Stimulated activated naive CD8-positive, alpha-beta T cell treated with anti-CD3 and anti-CD28 coated beads, Interleukin-15, Interleukin-2, amounts not matched to agents 100 ng/mL and 50 ng/mL, for 24 hours (primary cell): ENCODE results near the gene TMIGD3.
A peak's percentile ranks its signal among the peaks of the same experiment; 100 is the strongest.

ENCODE experiments used
- H3K27ac Mint-ChIP-seq: one replicate; pipeline ENCODE4 v1.8.0; 2021; ENCODE audit warnings: mild to moderate bottlenecking, mixed read lengths
- H3K27me3 Mint-ChIP-seq: one replicate; pipeline ENCODE4 v1.8.0; 2021; ENCODE audit warnings: mixed read lengths
- H3K36me3 Mint-ChIP-seq: one replicate; pipeline ENCODE4 v1.8.0; 2021; ENCODE audit warnings: low read depth, mixed read lengths
- H3K4me1 Mint-ChIP-seq: one replicate; pipeline ENCODE4 v1.8.0; 2021; ENCODE audit warnings: low read depth, mixed read lengths
- H3K4me3 Mint-ChIP-seq: one replicate; pipeline ENCODE4 v1.8.0; 2021; ENCODE audit warnings: mild to moderate bottlenecking, mixed read lengths
- H3K9me3 Mint-ChIP-seq: one replicate; pipeline ENCODE4 v1.8.0; 2021; ENCODE audit warnings: mixed read lengths

TMIGD3 gene

GRCh38 chr1:111453706-111454105, 49.7 kb downstream of the TMIGD3 start:
- H3K36me3 Mint-ChIP-seq: peaks cover 73% of the 10 kb centered on the region
- no peaks in the 10 kb centered on the region for H3K27me3 Mint-ChIP-seq
- H3K4me1 Mint-ChIP-seq: peaks cover 69% of the 10 kb centered on the region
- no peak overlapping the region for H3K27ac Mint-ChIP-seq
- no peaks in the 10 kb centered on the region for H3K9me3 Mint-ChIP-seq
- H3K4me3 Mint-ChIP-seq: no peak overlapping the region

- Mint-ChIP-seq H3K36me3 (peaks cover 73% of the 10 kb centered on the region), H3K27me3 (no peaks in the 10 kb centered on the region), H3K4me3 (peak overlapping the region; percentile 15), H3K4me1 (peaks cover 77% of the 10 kb centered on the region), H3K9me3 (no peaks in the 10 kb centered on the region), H3K27ac (peak overlapping the region; percentile 12)
Measured at GRCh38 chr1:111452581-111452980, 50.9 kb downstream of the TMIGD3 start.

DNA sequence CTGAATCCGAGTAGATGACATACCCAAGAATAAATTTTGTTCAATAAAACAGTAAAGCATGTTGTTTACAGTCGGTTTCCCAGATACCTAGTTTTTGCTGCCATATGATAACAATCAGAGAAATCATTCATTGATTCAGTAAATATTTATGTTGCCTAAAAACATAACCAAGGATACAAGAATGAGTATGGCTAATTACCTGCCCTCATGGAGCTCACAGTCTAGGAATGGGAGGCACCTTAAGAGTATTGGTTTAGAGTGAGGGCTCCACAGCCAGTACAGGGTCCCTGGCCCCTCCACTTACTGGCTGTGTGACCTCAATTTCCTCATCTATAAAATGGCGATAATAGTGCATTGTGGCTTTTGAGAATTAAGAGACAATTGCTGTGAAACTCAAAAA, 53.2 kb downstream of the TMIGD3 start:
- H3K27me3 Mint-ChIP-seq: no peaks in the 10 kb centered on the region
- H3K9me3 Mint-ChIP-seq: no peaks in the 10 kb centered on the region
- peaks cover 88% of the 10 kb centered on the region for H3K4me1 Mint-ChIP-seq
- peak overlapping the region; percentile 100 for H3K27ac Mint-ChIP-seq
- peak overlapping the region; percentile 100 for H3K4me3 Mint-ChIP-seq
- H3K36me3 Mint-ChIP-seq: peaks cover 71% of the 10 kb centered on the region

- H3K27ac Mint-ChIP-seq: peak overlapping the region; percentile 100
- H3K27me3 Mint-ChIP-seq: no peaks in the 10 kb centered on the region
- peak overlapping the region; percentile 100 for H3K4me3 Mint-ChIP-seq
- H3K36me3 Mint-ChIP-seq: peaks cover 72% of the 10 kb centered on the region
- peaks cover 87% of the 10 kb centered on the region for H3K4me1 Mint-ChIP-seq
- no peaks in the 10 kb centered on the region for H3K9me3 Mint-ChIP-seq
Measured at GRCh38 chr1:111449703-111450017, 53.8 kb downstream of the TMIGD3 start.

DNA sequence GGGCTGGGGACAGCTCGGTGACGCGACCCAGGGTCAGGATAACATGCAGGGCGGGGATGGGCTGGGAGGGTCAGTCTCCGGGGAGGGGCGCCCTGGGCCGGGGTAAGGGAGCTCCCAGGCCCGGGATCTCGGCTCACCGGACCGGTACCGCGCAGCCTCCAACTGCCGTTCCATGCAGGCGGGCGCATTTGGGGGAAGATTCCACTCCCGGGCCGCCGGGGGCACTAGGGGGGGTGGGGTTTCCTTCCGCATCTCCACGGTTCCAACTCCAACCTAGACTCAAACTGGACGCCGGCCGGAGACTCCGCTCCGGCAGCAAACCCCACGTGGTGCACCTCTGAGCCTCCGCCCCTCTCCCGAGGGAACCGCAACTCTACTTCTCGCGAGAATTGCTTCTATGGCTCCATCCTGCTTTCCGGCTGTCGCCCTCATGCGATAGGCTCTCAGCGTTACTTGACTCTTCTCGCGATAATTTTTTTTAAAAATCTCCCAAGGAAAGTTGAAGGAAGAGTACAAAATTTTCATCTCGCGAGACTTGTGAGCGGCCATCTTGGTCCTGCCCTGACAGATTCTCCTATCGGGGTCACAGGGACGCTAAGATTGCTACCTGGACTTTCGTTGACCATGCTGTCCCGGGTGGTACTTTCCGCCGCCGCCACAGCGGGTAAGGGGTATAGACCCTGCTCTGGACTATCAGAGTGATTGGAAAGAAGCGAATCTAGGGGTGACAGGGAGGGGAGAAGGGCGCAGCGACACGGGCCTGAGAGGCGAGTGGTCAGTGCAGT, 54.3 kb downstream of the TMIGD3 start, which contains the start of the genes ATP5PB and WDR77:
Gene ATP5PB, plus strand, starts transcription at position 547 of the 785 bp plus-strand sequence. Its CDS starts 78 bp downstream, at position 625.
Gene WDR77, minus strand, starts transcription at position 339 of the 785 bp plus-strand sequence. Its CDS starts 87 bp downstream, at position 252.
- H3K36me3 Mint-ChIP-seq: peaks cover 72% of the 10 kb centered on the region

DNA sequence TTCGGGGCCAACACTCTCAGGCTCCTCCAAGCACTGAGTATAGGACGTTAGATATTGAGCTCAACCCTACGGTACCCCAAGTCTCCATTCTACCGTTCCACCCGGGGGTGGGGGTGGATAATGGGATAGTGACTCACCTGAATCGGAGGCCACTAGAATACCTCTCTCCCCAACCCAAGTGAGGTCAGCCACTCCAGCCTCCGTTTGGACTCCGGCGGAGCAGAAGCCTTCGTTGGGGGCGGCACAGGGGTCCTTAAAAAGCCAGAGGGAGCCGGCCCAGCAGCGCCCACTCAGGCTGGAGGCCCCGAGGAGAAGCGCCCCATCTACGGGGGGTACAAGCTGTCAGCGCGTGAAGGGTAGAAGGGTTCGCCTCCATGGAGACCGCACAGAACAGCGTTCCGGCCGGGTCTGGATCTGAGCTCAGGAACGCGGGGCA, 54.9 kb downstream of the TMIGD3 start:
- peaks cover 72% of the 10 kb centered on the region for H3K36me3 Mint-ChIP-seq
- no peaks in the 10 kb centered on the region for H3K27me3 Mint-ChIP-seq
- H3K4me1 Mint-ChIP-seq: peaks cover 81% of the 10 kb centered on the region
- H3K27ac Mint-ChIP-seq: peak overlapping the region; percentile 100
- no peaks in the 10 kb centered on the region for H3K9me3 Mint-ChIP-seq
- H3K4me3 Mint-ChIP-seq: peak overlapping the region; percentile 100

More for the DNA sequence above, 54.3 kb downstream of the TMIGD3 start, which contains the start of the genes ATP5PB and WDR77:
- Mint-ChIP-seq H3K4me1 (peaks cover 82% of the 10 kb centered on the region), H3K27ac (peak within 1 kb of the TSS; percentile 100), H3K9me3 (no peaks in the 10 kb centered on the region), H3K27me3 (no peaks in the 10 kb centered on the region), H3K4me3 (peak within 1 kb of the TSS; percentile 100)

- Mint-ChIP-seq H3K36me3 (peaks cover 82% of the 10 kb centered on the region), H3K9me3 (no peaks in the 10 kb centered on the region), H3K4me1 (peaks cover 81% of the 10 kb centered on the region), H3K4me3 (peak overlapping the region; percentile 100), H3K27ac (peak overlapping the region; percentile 9), H3K27me3 (no peaks in the 10 kb centered on the region)
Measured at GRCh38 chr1:111446967-111447892, 56.2 kb downstream of the TMIGD3 start.

- Mint-ChIP-seq H3K36me3 (peaks cover 81% of the 10 kb centered on the region), H3K27ac (peak overlapping the region; percentile 76), H3K27me3 (no peaks in the 10 kb centered on the region), H3K4me3 (peak overlapping the region; percentile 100), H3K4me1 (peaks cover 78% of the 10 kb centered on the region), H3K9me3 (no peaks in the 10 kb centered on the region)
Measured at GRCh38 chr1:111446546-111446945, 56.9 kb downstream of the TMIGD3 start.

DNA sequence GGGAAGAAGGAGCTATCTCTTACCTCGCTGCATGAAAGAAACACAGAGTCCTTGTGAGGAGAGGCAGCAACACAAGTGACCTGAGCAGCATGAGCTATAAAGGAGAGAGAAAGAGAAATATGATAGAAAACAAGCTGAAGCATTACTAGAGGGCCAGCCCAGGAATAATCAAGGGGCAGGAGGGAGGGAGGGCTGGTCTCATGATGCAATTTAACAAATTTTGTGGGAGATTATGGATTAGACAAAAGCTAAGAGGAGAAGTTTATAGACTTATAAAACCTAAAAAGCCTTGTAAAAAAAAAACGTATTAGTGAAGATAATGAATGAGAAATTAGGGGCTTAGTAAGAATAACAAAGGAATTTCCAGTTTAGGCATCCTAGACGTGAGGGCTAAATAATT, 59.4 kb downstream of the TMIGD3 start:
- no peaks in the 10 kb centered on the region for H3K27me3 Mint-ChIP-seq
- H3K4me3 Mint-ChIP-seq: no peak overlapping the region
- no peaks in the 10 kb centered on the region for H3K9me3 Mint-ChIP-seq
- H3K27ac Mint-ChIP-seq: no peak overlapping the region
- H3K4me1 Mint-ChIP-seq: peaks cover 54% of the 10 kb centered on the region
- H3K36me3 Mint-ChIP-seq: peaks cover 84% of the 10 kb centered on the region

GRCh38 chr1:111442457-111442856, 61.0 kb downstream of the TMIGD3 start:
- Mint-ChIP-seq H3K27ac (peak overlapping the region; percentile 28), H3K4me3 (no peak overlapping the region), H3K4me1 (peaks cover 44% of the 10 kb centered on the region), H3K36me3 (peaks cover 83% of the 10 kb centered on the region), H3K9me3 (no peaks in the 10 kb centered on the region), H3K27me3 (no peaks in the 10 kb centered on the region)

DNA sequence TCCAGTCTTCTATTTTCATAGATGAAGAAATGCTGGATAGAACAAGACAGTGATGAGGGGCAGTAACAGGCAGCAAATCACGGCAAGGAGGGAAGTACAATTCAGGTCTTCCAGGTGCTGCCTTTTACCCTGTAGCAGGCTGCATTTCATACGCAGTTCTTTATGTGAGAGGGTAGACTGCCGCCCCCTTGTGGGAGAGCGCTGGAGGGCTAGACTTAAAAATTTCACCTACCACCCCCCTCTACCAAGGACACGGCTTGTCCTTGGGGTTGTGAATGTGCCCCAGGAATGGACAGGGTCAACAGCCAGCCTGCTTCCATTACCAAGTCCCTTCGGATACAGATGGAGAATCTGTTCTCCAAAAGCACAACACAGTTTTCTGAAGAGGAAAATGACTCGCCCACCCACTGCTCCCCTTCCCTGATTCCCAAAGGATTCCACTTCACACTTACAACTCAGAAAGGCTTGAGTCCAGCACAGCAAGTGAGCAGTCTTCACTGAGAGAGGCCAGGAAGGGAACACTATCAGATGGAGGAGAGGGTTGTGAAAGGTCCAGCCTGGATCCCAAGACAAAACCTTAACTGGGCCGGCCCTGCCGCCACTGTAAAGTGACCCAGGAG, 61.8 kb downstream of the TMIGD3 start:
- peaks cover 81% of the 10 kb centered on the region for H3K36me3 Mint-ChIP-seq
- peaks cover 37% of the 10 kb centered on the region for H3K4me1 Mint-ChIP-seq
- peak overlapping the region; percentile 59 for H3K27ac Mint-ChIP-seq
- H3K4me3 Mint-ChIP-seq: no peak overlapping the region
- no peaks in the 10 kb centered on the region for H3K27me3 Mint-ChIP-seq
- H3K9me3 Mint-ChIP-seq: no peaks in the 10 kb centered on the region

DNA sequence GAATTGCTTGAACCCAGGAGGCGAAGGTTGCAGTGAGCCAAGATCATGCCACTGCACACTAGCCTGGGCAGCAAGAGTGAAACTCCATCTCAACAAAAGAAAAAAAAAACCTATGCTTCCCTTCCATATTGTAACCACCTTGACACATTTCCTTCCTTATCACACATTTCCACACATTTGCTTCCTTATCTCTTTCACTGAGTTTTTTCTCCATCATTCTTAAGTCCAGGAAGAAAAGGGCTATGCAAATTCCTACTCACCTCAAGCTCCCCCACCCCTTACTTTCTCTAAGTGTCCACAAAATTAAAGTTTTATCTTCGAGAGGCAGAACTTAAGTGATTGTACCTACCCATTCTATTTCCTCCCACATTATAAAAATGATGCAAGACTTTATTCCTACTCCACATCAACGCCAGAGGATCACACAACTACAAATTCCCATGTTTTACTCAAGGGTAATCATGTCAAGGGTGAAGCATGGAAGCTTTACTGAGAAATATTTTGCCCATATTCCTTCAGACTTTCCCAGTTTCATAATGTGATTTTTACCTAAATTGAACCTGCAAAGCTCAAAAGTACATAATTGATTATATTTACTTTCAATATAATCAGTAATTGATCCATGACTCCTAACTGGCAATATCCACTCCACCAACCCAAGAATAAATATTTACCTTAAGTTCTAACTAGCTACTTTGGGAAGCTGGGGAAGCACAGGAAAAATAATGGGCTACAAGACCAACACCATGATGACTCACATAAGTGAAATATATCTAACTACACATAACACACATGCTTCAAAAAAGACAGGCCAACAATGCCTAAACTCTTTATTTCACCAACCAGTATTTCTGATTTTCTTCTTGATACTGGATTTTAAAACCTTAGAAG, 63.7 kb downstream of the TMIGD3 start:
- H3K27ac Mint-ChIP-seq: peak overlapping the region; percentile 12
- H3K9me3 Mint-ChIP-seq: no peaks in the 10 kb centered on the region
- H3K36me3 Mint-ChIP-seq: peaks cover 64% of the 10 kb centered on the region

GRCh38 chr1:111436726-111437125, 66.7 kb downstream of the TMIGD3 start:
- no peaks in the 10 kb centered on the region for H3K9me3 Mint-ChIP-seq
- no peak overlapping the region for H3K27ac Mint-ChIP-seq
- peaks cover 35% of the 10 kb centered on the region for H3K36me3 Mint-ChIP-seq
- H3K27me3 Mint-ChIP-seq: no peaks in the 10 kb centered on the region
- H3K4me3 Mint-ChIP-seq: no peak overlapping the region
- no peaks in the 10 kb centered on the region for H3K4me1 Mint-ChIP-seq

More for the DNA sequence above, 63.7 kb downstream of the TMIGD3 start:
- Mint-ChIP-seq H3K4me1 (peaks cover 22% of the 10 kb centered on the region), H3K4me3 (no peak overlapping the region), H3K27me3 (no peaks in the 10 kb centered on the region)
